T-helper 17 cell (primary cell): Measurements from ENCODE around the gene PNISR. TPM values are rescaled to one million over a fixed set of nuclear protein-coding genes. Genes with fewer than 3 reads are reported as not detected.

ENCODE experiments used
- ATAC-seq: fragments of 150-1000 bp; cut with Tn5 transposase; 2 replicates; pipeline ENCODE4 v1.10.0; 2021; ENCODE audit warnings: mild to moderate bottlenecking, moderate library complexity
- DNase-seq, 3 donors: peaks; one replicate each; pipeline versions ENCODE4 v3.0.0 to v3.0.0-alpha.2; 2020 to 2021
- H3K9me3 ChIP-seq: one replicate; pipeline ENCODE4 v1.7.0; 2013; ENCODE audit warnings: low read length, mild to moderate bottlenecking; ENCODE audit not compliant: control insufficient read depth, poor library complexity, severe bottlenecking
- H3K27ac Mint-ChIP-seq: one replicate; pipeline ENCODE4 v1.8.0; 2022; ENCODE audit warnings: mild to moderate bottlenecking, moderate library complexity, mixed read lengths
- H3K27me3 Mint-ChIP-seq: one replicate; pipeline ENCODE4 v1.8.0; 2022; ENCODE audit warnings: mixed read lengths
- H3K36me3 Mint-ChIP-seq: one replicate; pipeline ENCODE4 v1.8.0; 2022; ENCODE audit warnings: low read depth, mixed read lengths
- H3K4me1 Mint-ChIP-seq: one replicate; pipeline ENCODE4 v1.8.0; 2022; ENCODE audit warnings: mild to moderate bottlenecking, mixed read lengths
- H3K4me3 Mint-ChIP-seq: one replicate; pipeline ENCODE4 v1.8.0; 2022; ENCODE audit warnings: mild to moderate bottlenecking, moderate library complexity, mixed read lengths
- total RNA-seq, 4 donors: library from RNA in 2 of 4; stranded (reverse) in 2 of 4; gene quantifications; one replicate each; pipeline ENCODE4 v1.2.3 and lab custom pipeline; 2022 to 2026

The PNISR gene
- total RNA-seq, 2 donors from 2014 or later = 266 to 276 TPM

- DNase-seq = no peak
- ATAC-seq = no peak
- Mint-ChIP-seq H3K4me3 (peak overlapping the region; percentile 52), H3K4me1 (no peaks in the 10 kb centered on the region), H3K27me3 (peaks cover 66% of the 10 kb centered on the region), H3K36me3 (no peaks in the 10 kb centered on the region), H3K27ac (no peak overlapping the region)
- no peaks in the 10 kb centered on the region for H3K9me3 ChIP-seq
Observed at GRCh38 chr6:99348288-99349170, 76.6 kb downstream of the PNISR start.

Other genes with a start within 250 kb of the PNISR start
- gene FAXC, start 75.6 kb downstream of the PNISR start, total RNA-seq = not detected
- gene COQ3, start 31.1 kb downstream of the PNISR start, total RNA-seq = 1 to 10 TPM; 1.0 to 1.7 TPM
- 1 to 10 TPM; 8.3 to 9.2 TPM for gene USP45, start 90.1 kb upstream of the PNISR start, total RNA-seq
- gene CCNC, start 143.4 kb upstream of the PNISR start, total RNA-seq = 10 to 100 TPM; 38.0 to 43.5 TPM
- not detected for gene PRDM13, start 181.5 kb upstream of the PNISR start, total RNA-seq